GM19238 (cell line): Measurements from ENCODE around the gene TRIM8.
"Not testable (repeated sequence)": the region's sequence is repeated elsewhere in the genome, so short reads cannot be mapped to it uniquely, and the experiment has no call there.

Experiments used
- DNase-seq: peaks from one replicate; pipeline ENCODE4 v3.0.0; 2011; ENCODE audit warnings: low spot score; ENCODE audit not compliant: insufficient read length

TRIM8 gene

GRCh38 chr10:102695401-102695800 lies 51.1 kb downstream of the TRIM8 start:
- DNase-seq, result not testable (repeated sequence)

GRCh38 chr10:102696736-102697135 lies 52.5 kb downstream of the TRIM8 start:
- no peak for DNase-seq

- no peak for DNase-seq
These were observed 54.6 kb downstream of the TRIM8 start for GRCh38 chr10:102698894-102699293.

- DNase-seq, result no peak
These were observed 57.0 kb downstream of the TRIM8 start for GRCh38 chr10:102701272-102701671.

GRCh38 chr10:102701796-102702195 lies 57.5 kb downstream of the TRIM8 start:
- DNase-seq, result no peak

GRCh38 chr10:102702742-102703141 lies 58.5 kb downstream of the TRIM8 start:
- no peak for DNase-seq

- DNase-seq, result no peak
These were observed 60.6 kb downstream of the TRIM8 start for GRCh38 chr10:102704915-102705314.

GRCh38 chr10:102705531-102705930 lies 61.3 kb downstream of the TRIM8 start:
- DNase-seq, result no peak
